ENCODE results near the gene FCER1G.
"Not testable (repeated sequence)": the region's sequence is repeated elsewhere in the genome, so short reads cannot be mapped to it uniquely, and the experiment has no call there.

FCER1G gene

DNA sequence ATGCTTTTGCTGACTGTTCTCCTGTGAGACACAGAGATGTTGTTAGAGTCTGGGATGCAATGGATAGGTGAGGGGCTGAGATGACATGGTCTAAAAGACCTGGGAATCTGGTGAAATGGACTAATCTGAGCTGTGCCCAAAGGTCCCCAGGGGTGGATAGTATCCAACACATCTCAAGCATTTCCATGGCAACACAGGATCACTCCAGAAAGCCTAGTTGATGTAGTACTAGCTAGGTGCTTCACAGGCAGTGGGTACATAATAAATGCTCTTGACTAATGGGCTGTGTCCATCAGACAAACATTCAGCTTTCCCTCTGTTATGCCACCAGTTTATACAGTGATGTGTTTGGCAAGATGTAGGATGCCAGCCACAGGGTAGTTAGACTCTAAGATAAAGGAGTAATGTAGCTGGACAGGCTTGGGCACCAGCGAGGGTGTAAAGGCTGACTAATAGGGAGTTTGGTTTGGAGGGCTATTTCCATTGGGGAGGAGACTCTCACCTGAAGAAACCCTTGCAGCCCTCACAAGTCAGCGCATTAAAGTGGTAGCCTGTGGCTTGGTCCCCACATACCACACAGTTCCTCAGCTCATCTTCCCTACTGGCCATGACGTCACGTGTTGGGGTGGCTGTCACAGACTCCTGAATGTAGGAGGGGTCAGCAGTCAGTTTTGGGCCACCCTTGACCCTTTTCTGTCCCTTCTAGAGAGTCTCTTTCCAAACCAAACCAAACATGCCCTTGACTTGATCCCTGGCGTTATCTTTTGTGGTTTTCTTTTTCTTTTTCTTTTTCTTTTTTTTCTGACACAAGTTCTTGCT lies 21.1 kb downstream of the FCER1G start:
- DNase-seq = no peak

DNA sequence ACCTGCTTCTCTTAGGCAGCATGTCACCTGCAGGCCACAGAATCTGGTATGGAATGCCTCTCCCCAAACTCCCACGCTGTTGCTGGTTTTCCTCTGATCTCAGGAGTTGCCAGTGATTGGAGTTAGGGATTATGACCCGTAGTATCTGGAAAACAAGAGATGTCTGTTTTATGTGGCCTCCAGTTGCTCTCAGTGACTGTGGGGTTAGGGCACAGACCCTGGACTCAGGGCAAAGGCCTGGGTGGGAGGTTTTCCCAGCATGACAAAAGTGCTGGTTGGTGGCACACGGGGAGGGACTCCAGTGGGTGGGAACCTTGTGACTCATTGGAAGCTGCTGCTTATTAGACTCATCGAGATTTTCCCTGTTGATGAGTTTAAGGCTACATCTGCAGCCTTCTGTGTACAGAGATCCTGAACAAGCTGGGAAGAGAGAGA lies 23.0 kb downstream of the FCER1G start, which contains the start of gene NR1I3:
Gene NR1I3 (minus strand): TSS at position 165 of the 435 bp plus-strand sequence. CDS start 1,638 bp downstream, outside the sequence.
- no peak for DNase-seq

DNA sequence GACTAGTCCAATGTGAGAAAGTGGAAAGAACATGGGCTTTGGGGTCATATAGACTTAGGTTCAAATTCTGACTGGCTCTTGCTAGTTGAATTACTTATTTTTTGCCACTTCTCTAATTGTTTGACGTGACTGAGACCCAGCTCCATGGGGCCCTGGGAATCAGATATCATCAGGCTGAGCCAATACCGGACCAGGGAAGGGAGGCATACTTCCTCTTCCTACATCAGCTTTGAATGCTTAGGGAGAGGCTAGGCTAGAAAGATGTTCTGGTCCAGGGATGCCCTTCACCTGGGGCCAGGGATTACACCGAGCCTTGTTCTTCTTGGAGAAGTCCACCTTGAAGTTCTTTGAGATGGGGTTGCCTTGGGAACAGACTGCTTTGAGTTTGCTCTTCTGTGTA lies 26.6 kb downstream of the FCER1G start:
- DNase-seq = peak; percentile 33 to 59

DNA sequence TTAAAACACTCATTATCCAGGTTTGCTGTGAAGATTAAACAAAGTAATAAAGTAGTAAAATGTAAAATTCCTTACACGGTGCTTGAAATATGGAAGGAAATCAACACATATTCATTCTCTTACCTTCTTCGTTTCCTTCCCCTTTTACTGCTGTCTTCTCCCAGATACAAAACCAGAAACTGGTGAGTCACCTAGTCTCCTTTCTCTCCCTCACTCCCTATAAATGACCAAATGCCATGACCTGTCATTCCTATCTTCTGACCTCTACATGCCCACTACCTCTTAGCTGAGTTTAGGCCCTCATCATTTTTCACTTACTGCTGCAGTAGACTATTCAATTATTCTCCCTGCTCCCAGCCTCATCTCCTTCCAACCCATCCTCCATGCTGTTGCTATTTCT lies 27.2 kb downstream of the FCER1G start:
- peak; percentile 20 to 53 for DNase-seq

DNA sequence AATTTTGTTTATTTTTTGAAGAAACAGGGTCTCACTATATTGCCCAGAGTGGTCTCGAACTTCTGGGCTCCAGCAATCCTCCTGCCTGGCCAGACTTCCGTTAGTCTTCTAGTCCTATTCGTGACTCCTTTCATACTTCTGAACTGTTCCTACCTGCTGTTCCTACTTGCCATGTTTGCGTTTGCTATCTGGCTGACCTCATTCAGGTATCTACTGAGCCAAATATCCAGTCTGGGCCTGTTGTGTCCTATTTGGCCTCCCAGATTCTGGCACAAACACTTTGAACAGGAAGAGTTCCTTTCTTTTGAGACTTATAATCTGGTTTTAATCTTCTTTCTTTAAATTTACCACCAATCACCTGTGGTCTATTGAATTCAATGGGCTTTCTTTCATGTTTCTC lies 29.8 kb downstream of the FCER1G start:
- DNase-seq = no peak

DNA sequence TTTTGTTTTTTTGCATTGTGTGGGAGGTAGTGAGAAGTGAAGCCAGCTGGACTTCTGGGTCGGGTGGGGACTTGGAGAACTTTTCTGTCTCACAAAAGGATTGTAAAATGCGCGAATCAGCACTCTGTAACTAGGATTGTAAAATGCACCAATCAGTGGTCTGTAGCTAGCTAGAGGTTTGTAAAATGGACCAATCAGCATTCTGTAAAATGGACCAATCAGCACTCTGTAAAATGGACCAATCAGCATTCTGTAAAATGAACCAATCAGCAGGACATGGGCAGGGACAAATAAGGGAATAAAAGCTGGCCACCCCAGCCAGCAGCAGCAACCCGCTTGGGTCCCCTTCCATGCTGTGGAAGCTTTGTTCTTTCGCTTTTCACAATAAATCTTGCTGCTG lies 35.0 kb downstream of the FCER1G start:
- DNase-seq = not testable (repeated sequence)

DNA sequence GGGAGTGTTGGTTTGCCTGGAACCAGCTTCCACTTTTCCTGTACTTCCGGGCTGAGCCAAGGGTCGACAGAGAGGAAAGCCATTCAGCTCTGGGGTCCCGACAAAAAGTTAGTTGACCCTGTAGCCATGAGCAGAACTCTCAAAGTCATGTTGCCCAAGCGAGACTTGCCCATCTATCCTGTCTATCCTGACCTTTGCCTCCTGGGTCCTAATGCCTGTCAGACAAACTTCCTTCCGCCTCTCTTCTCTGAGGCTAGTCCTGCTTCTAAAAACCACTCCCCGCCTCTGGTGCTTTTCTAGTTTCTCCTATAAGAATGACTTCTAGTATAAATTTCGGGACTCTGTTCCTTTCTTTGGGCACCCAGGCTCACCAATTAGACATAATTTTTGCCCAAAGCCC lies 35.7 kb downstream of the FCER1G start:
- no peak for DNase-seq

DNA sequence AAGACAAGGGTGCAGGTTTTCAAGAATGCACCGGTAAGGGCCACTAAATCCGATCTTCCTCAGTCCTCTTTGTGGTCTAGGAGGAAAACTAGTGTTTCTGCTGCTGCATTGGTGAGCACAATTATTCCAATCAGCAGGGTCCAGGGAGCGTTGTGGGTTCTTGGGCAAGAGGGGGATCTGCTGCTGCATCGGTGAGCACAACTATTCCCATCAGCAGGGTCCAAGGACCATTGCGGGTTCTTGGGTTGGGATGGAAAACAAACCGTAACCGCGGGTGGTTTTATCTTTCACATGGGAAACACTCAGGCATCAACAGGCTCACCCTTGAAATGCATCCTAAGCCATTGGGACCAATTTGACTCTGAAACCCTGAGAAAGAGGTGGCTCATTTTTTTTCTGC lies 36.5 kb downstream of the FCER1G start:
- DNase-seq = no peak

DNA sequence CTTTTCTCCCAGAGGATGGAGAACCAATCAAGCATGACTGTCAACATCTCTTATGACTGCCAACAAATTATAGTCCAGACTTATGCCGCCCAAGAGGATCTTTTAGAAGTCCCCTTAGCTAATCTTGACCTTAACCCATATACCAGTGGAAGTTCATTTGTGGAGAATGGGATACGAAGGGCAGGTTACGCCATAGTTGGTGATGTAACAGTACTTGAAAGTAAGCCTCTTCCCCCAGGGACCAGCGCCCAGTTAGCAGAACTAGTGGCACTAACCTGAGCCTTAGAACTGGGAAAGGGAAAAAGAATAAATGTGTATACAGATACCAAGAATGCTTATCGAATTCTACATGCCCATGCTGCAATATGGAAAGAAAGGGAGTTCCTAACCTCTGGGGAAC lies 40.2 kb downstream of the FCER1G start:
- not testable (repeated sequence) for DNase-seq

DNA sequence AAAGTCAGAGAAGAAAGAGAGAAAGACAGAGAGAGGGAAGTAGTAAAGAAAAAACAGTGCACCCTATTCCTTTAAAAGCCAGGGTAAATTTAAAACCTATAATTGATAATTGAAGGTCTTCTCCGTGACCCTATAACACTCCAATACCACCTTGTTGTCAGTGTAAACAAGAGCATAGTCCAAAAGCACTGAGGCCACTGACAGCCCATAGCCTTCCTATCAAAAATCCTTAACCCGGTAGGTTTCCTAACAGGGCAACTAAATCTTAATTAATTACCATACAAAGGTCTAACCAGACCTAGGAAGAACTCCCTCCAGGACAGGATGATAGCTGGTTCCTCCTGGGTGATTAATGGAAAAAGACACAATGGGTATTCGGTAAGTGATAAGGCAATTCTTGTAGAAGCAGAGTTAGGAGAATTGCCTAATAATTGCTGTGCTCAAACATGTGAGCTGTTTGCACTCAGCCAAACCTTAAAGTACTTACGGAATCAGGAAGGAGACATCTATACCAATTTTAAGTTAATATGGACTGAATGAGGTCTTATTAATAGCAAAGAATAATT lies 40.9 kb downstream of the FCER1G start:
- DNase-seq = not testable (repeated sequence)

DNA sequence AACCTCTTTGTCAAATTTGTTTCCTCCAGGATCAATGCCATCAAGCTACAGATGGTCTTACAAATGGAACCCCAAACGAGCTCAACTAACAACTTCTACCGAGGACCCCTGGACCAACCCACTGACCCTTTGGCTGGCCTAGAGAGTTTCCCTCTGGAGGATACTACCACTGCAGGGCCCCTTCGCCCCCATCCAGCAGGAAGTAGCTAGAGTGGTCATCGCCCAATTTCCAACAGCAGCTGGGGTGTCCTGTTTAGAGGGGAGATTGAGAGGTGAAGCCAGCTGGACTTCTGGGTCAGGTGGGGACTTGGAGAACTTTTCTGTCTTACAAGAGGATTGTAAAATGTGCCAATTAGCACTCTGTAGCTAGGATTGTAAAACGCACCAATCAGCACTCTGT lies 42.0 kb downstream of the FCER1G start:
- DNase-seq = not testable (repeated sequence)

DNA sequence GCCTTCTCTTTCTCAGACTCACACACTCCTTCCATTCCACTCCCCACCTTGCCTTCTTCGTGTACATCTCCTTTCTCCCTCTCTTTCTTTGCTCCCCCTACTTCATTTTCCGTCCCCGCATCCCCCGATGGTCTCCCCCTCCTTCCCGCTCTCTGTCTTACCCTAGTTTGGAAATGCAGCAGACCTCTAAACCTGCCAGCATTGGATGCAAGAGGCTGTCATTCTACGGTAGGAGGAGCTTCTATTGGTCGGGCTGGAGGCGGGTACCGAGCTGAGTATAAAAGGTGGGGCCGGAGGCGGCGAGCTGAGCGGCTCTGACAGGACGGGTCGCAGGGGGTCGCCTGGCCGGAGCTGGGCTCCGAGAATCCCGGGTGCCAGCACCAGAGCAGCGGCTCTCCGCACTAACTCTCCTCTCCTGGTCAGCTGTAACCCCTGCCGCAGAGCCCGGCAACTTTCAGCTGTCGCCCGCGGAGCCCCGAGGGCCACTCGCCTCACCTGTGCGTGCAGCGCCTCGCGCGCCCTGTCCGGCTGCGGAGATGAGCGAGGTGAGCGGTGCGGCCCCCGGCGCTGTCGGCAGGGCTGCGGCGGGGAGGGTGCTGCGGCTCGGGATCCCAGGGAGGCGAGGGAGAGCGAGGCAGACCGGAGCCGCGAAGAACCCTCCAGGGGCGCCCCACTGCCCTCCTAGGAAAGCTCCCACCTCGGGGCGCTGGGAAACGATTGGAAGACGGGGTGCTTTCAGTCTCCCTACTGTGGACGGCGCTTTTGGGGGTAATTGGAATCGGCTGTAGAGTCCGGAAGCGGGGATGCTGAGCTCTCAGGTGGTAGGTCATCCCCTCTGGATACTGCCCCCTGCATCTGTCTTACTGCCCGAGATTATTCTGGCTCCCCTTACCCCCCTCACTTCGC lies 43.6 kb downstream of the FCER1G start, which contains the start of gene PCP4L1:
Gene PCP4L1 (plus strand): TSS at position 307 of the 906 bp plus-strand sequence. CDS start 230 bp downstream, at position 537.
- peak in 1 of 2 experiments; percentile 5 for DNase-seq

DNA sequence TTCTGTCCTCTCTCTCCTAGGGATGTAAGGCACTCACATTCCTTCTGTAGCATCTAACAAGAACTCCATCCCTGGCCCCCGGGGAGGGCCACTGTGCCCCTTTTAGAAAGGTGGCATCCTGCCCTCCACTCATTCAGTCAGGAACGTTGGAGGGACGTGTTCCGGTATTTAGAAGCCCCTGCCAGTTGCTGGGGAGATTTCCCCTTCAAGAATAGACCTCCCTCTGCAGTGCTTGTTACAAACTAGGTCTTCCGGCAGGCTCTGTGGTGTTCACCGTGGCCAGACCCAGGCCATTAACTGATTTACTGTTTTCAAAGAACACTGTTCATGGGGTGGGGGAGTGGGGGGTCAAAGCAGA lies 44.2 kb downstream of the FCER1G start:
- no peak for DNase-seq

DNA sequence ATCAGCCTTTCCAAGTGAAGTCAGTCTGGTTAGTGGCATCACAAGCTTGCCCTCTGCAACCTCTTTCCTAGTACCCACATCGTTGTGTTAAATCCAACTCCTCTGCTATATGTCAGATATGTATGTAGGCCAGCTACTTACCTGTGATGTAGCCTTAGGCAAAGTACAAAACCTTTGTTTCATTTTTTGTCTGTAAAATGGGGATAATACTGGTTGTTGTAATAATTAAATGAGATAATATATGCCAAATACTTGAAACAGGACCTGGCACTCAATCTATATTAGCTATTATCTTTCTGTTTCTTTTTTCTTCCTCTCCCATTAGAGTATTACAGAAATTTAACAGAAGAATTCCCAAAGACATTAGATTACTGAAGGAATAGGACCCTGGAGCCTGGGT lies 44.7 kb downstream of the FCER1G start:
- no peak for DNase-seq

DNA sequence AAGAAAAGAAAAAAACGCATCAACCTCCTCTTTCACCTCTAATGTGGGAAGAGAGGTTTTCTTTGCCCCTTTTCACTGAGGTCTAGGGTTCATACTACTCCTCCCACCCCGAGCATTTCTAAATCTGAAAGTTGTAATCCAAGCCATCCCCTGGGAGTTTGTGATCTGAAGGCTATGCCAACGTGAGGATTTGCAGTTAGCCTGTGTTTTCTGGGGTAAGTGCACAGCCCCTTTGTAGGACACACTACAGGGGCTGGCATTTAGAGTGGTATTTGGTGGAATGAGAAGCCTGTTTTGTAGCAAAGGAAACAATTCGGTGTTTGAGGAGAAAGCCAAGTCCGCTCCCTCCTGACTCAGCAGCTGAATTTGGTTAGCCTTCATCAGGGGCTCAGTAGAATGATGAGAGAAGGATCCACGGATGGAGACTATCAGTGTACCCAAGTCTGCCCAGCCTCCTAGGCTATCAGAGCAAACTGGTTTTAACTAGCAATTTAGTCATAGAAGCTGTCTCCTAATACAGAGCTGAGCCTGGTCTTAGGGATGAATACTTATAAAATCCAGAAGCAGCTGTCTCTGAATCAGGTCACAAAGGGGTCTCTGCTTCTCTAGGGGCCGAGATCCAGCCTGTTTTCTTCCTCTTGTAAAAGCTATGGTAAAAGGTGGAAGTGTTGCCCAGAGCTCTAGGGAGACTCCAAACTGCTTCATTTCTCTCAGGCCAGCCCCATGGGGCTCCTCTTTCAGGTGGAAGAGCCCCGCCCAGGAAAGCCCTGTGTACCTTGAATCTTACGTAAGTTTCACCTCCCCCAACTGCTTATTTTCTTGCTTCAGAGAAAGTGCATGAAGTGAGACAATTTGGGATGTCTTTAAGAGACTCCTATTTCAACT lies 45.5 kb downstream of the FCER1G start:
- DNase-seq = no peak

DNA sequence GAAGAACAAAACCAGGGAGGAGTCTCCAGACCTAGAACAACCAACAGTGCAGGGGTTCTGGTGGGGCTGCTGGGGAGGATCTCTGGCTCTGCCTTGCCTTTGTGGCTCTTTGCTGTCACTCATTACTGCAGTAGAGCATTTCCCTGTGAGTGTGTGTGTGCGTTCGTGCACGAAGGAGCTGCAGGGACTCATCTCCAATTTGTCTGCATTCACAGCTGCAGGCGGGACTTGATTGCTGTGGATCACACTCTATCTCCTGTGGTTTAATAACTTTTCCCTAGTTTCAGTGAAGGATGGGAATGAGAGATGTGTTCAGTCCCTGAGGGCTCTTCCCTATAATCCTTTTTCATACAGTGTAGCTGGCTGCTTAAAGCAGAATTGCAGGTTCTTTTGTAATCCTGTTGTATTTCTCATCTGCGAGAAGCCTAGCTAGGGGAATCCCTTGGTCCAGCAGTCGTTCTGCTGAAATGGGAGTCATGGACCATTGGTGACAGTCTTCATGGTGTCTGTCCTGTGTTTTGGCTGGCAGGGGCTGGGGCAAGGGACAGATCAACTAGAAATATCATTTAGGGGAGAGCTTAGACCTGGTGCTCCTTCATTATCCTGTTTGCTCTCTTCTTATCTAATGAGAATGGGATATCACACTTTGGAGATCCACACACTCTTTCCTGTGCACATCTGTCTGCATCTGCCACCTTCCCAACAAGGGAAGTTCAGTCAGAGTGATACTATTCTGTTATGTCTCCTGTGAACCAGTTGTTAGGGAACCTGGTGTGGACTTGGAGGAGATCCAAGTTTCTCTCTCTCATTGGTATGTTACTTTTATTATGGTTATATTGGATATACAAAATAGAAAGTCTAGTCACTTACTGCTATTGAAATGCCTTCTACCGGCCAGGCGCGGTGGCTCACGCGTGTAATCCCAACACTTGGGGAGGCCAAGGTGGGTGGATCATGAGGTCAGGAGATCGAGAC lies 46.5 kb downstream of the FCER1G start:
- no peak for DNase-seq

DNA sequence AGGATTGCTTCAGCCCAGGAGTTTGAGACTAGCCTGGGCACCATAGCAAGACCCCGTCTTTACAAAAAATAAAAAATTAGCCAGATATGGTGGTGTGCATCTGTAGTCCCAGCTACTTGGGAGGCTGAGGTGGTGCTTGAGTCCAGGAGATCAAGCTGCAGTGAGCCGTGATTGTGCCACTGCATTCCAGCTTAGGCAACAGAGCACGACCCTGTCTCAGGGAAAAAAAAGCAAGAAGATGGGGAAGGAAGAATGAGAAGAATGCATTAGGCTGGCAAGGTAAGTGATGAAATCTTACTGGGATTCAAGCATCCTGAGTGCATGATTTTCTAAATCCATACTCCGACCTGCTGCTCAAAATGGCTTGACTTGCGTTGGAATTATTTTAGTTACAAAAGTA lies 50.2 kb downstream of the FCER1G start:
- no peak for DNase-seq

DNA sequence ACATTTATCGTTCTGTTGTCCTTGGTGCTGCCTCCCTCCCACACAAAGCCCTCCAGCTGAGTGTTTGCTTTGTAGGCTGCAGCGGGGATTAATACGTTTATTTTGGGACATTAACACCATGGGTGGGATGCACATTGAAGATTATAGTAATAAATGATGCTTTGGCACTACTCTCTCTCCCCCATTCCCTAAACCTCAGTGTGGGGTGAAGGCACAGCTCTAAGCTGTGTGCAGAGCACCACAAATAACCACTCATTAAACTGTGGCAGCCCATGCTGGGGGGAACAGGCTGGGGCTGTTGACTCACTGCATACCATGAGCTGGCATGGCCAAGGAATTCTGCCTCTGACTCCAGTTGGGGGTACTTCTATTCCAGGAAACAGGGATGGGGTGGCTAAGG lies 51.1 kb downstream of the FCER1G start:
- DNase-seq = no peak

DNA sequence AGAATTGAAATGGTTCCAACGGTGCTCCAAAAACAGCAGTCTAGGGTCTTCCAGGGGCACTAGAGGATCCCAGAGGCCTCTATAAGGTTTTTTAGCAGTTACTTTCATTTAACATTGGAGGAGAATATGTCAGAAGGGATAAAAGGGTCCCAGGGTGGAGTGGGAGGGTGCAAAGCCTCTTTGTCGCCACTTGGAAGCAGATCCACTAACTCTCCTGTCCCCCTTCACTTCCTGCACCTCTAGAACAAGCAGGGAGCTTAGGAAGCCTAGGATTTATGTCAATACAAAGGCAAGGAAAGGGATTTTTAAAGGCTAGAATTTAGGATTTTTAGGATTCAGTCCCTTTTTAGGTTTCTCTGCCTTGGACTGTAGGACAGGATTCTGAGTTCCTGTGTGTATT lies 51.7 kb downstream of the FCER1G start:
- no peak for DNase-seq

DNA sequence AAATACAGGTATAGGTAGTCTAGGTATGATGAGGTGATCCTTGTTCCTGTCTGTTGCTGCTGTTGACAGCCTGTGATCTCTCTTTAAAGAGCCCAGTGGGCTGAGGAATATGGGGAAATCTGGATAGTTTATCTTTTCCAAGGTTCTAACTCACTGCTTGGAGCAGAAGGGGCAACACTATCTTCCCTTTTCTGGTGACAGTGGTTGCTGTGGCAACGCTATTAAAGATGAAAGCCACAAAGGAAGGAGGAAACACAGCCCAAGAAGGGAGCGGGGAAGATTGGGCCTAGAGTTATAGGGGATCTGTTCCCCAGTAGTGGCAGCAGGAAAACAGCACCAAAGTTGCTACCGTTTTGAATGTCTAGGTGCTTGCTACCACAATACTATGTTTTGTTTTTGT lies 52.2 kb downstream of the FCER1G start:
- peak; percentile 80 to 85 for DNase-seq
